DOHH2 (cell line): ENCODE measurements around the gene ACTL7A.

ENCODE experiments used
- H3F3A ChIP-seq: fragments of 200-600 bp; sonication (generic), shearing (Covaris generic); 2 replicates; pipeline ENCODE4 v1.6.0; 2016; ENCODE audit warnings: antibody characterized with exemption, mild to moderate bottlenecking; ENCODE audit not compliant: control insufficient read depth, insufficient read depth
- H3K27ac ChIP-seq: fragments of 200-600 bp; sonication (generic); 2 replicates; pipeline ENCODE4 v1.5.1; 2014; ENCODE audit warnings: low read depth, mild to moderate bottlenecking, low read length, moderate library complexity
- H3K27me3 ChIP-seq: fragments of 200-600 bp; sonication (generic); 2 replicates; pipeline ENCODE4 v1.6.1; 2014; ENCODE audit warnings: mild to moderate bottlenecking, low read length, mixed read lengths; ENCODE audit not compliant: control insufficient read depth
- H3K36me3 ChIP-seq: fragments of 200-600 bp; sonication (generic); 2 replicates; pipeline ENCODE4 v1.6.1; 2014; ENCODE audit warnings: mild to moderate bottlenecking, low read length, moderate library complexity, mixed read lengths; ENCODE audit not compliant: control insufficient read depth
- H3K4me1 ChIP-seq: fragments of 200-600 bp; sonication (generic); 2 replicates; pipeline ENCODE4 v1.6.1; 2014; ENCODE audit warnings: mild to moderate bottlenecking, low read length, mixed read lengths; ENCODE audit not compliant: control insufficient read depth
- H3K4me2 ChIP-seq: fragments of 200-600 bp; sonication (generic); 2 replicates; pipeline ENCODE4 v1.6.0; 2014; ENCODE audit warnings: mild to moderate bottlenecking, low read length, moderate library complexity
- H3K4me3 ChIP-seq: fragments of 200-600 bp; sonication (generic); 2 replicates; pipeline ENCODE4 v1.5.1; 2014; ENCODE audit warnings: mild to moderate bottlenecking, low read length, mixed read lengths
- H3K79me2 ChIP-seq: fragments of 200-600 bp; sonication (generic); 2 replicates; pipeline ENCODE4 v1.6.1; 2014; ENCODE audit warnings: mild to moderate bottlenecking, low read length, mixed read lengths; ENCODE audit not compliant: control insufficient read depth
- H3K9me2 ChIP-seq: fragments of 200-600 bp; sonication (generic); replicated peaks from 2 replicates; pipeline ENCODE4 v1.6.1; 2014; ENCODE audit warnings: mild to moderate bottlenecking, low read length, mixed read lengths; ENCODE audit not compliant: control insufficient read depth
- H3K9me3 ChIP-seq: fragments of 200-600 bp; sonication (generic); 2 replicates; pipeline ENCODE4 v1.6.1; 2014; ENCODE audit warnings: antibody characterized with exemption, low read length, mixed read lengths; ENCODE audit not compliant: control insufficient read depth, insufficient read depth
- H4K20me1 ChIP-seq: fragments of 200-600 bp; sonication (generic); 2 replicates; pipeline ENCODE4 v1.6.0; 2014; ENCODE audit warnings: low read depth, mild to moderate bottlenecking, antibody characterized with exemption, low read length, moderate library complexity; ENCODE audit not compliant: control insufficient read depth, insufficient read depth
- CTCF ChIP-seq: fragments of 200-600 bp; sonication (generic); IDR thresholded peaks from one replicate; pipeline ENCODE4 v1.5.1; 2014; ENCODE audit warnings: antibody characterized with exemption, mild to moderate bottlenecking, low read depth, low read length; ENCODE audit not compliant: poor library complexity, severe bottlenecking
- EZH2phosphoT487 ChIP-seq: fragments of 200-600 bp; sonication (generic); IDR thresholded peaks from 2 replicates; pipeline ENCODE4 v1.6.1; 2017; ENCODE audit warnings: borderline replicate concordance, mild to moderate bottlenecking, antibody characterized with exemption, low read length, moderate library complexity, mixed read lengths

The ACTL7A gene

GRCh38 chr9:108857572-108857971 lies 4.5 kb upstream of the ACTL7A start:
- Histone ChIP-seq H4K20me1 (no peaks in the 10 kb centered on the region), H3K4me2 (no peak overlapping the region), H3K9me2 (no peaks in the 10 kb centered on the region), H3K9me3 (no peaks in the 10 kb centered on the region), H3K27ac (no peak overlapping the region), H3K79me2 (no peaks in the 10 kb centered on the region), H3K4me1 (no peaks in the 10 kb centered on the region), H3F3A (no peaks in the 10 kb centered on the region), H3K36me3 (no peaks in the 10 kb centered on the region), H3K27me3 (no peaks in the 10 kb centered on the region), H3K4me3 (no peak overlapping the region)
- TF ChIP-seq EZH2phosphoT487 (no peak), CTCF (no peak)

DNA sequence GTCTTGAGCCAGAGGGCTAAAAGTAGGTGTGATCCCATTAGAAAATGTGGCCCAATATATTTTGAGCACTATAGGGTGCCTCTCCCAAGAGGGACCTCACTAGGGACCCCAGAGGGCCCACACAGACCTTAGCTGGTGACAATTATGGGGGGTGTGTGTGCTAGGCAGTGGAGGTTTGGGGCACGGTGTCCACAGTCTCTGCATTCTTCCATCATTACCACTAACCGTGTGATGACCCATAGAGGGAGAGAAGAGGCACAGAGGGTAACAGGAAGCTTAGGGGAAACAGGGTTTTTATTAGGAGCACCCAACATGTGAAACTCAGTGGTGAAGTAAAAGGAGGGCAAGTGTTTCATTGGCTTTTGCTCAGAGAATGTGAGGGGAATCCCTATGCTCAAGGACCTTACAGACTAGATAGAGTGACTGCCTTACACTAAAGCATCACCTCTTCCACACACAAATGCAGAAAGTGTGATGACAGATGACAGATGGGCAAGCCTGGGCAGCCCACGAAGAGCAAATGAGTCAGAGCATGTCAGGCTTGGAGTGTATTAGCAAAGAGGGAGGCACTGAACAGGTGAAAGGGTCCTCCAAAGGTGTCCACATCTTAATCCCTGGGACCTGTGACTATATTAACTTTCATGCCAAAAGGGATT lies 2.5 kb upstream of the ACTL7A start:
- H3K9me2 ChIP-seq: no peaks in the 10 kb centered on the region
- H3F3A ChIP-seq: no peaks in the 10 kb centered on the region
- no peaks in the 10 kb centered on the region for H3K36me3 ChIP-seq
- no peaks in the 10 kb centered on the region for H3K27me3 ChIP-seq
- no peaks in the 10 kb centered on the region for H3K9me3 ChIP-seq
- H4K20me1 ChIP-seq: no peaks in the 10 kb centered on the region
- H3K27ac ChIP-seq: no peak overlapping the region
- no peak overlapping the region for H3K4me2 ChIP-seq
- no peaks in the 10 kb centered on the region for H3K4me1 ChIP-seq
- TF ChIP-seq EZH2phosphoT487 (no peak), CTCF (no peak)
- H3K4me3 ChIP-seq: no peak overlapping the region
- no peaks in the 10 kb centered on the region for H3K79me2 ChIP-seq

- Histone ChIP-seq H3K79me2 (no peaks in the 10 kb centered on the region), H4K20me1 (no peaks in the 10 kb centered on the region), H3K9me2 (no peaks in the 10 kb centered on the region), H3K9me3 (no peaks in the 10 kb centered on the region), H3K36me3 (no peaks in the 10 kb centered on the region), H3K27me3 (no peaks in the 10 kb centered on the region), H3K4me1 (no peaks in the 10 kb centered on the region), H3K27ac (no peak overlapping the region), H3F3A (no peaks in the 10 kb centered on the region), H3K4me3 (no peak overlapping the region), H3K4me2 (no peak overlapping the region)
- TF ChIP-seq EZH2phosphoT487: no peak
- no peak for TF ChIP-seq CTCF
Observed at GRCh38 chr9:108860354-108860753, 1.7 kb upstream of the ACTL7A start.
